HepG2 (cell line): ENCODE measurements around the gene CNTN5. TPM values are rescaled to one million over a fixed set of nuclear protein-coding genes. Genes with fewer than 3 reads are reported as not detected.
A peak's percentile ranks its signal among the peaks of the same experiment; 100 is the strongest.

Source experiments
- ATAC-seq: fragments of 200-7000 bp; cut with Tn5 transposase; 3 replicates; pipeline ENCODE4 v1.9.1; 2020; ENCODE audit warnings: mild to moderate bottlenecking, moderate library complexity
- BruUV-seq: library from RNA; stranded (reverse); fragments of 400-500 nt; replicated peaks from 2 replicates; lab custom pipeline; 2021; lab: Mats Ljungman, UMichigan
- CTCF ChIA-PET: fragments of 300-600 bp; formaldehyde crosslinking; extraction: SDS; loops from one replicate; lab custom pipeline; 2021; ENCODE audit warnings: low total read pairs, inconsistent platforms, low intra/inter-chr PET ratio; lab: Yijun Ruan, JAX
- POLR2A ChIA-PET: fragments of 350-600 bp; sonication (Branson Sonifier 250); formaldehyde crosslinking; loops from one replicate; lab custom pipeline; 2020; ENCODE audit warnings: antibody characterized with exemption, inconsistent platforms; lab: Yijun Ruan, JAX
- DNase-seq: peaks from one replicate; pipeline ENCODE4 v3.0.0-alpha.2; 2015; ENCODE audit warnings: low spot score
- FAIRE-seq: peaks from 3 replicates; lab custom pipeline; 2011; peaks lifted over from hg19 to GRCh38; lab: Jason Lieb, UNC
- H2AFZ ChIP-seq: one replicate; pipeline ENCODE4 v1.6.1; 2011; ENCODE audit warnings: low read length, inconsistent platforms
- H3K27ac ChIP-seq: fragments of 300-600 bp; 3 replicates; pipeline ENCODE4 v1.8.0; 2011; ENCODE audit warnings: mixed run types, mild to moderate bottlenecking, mixed read lengths, low read length, inconsistent platforms; ENCODE audit not compliant: insufficient read depth; ENCODE audit errors: extremely low read length
- H3K27me3 ChIP-seq, 2 experiments: fragments of 200-600 bp in 1 of 2; 2 replicates in 1 of 2; 3 replicates in 1 of 2; pipeline versions ENCODE4 v1.6.0 to v1.8.0; 2011; ENCODE audit warnings: low read length in 2 of 2, mild to moderate bottlenecking in 2 of 2, moderate library complexity in 2 of 2, inconsistent platforms in 1 of 2; ENCODE audit not compliant: insufficient read depth in 2 of 2, control insufficient read depth in 1 of 2
- H3K36me3 ChIP-seq, 2 experiments: fragments of 200-600 bp in 1 of 2; replicated peaks in 1 of 2; 2 replicates in 1 of 2; 3 replicates in 1 of 2; pipeline versions ENCODE4 v1.5.1 to v1.8.0; 2011; ENCODE audit warnings: low read length in 2 of 2, inconsistent platforms in 1 of 2; ENCODE audit not compliant: insufficient read depth in 2 of 2, control insufficient read depth in 1 of 2
- H3K4me1 ChIP-seq: 2 replicates; pipeline ENCODE4 v1.5.1; 2012; ENCODE audit warnings: low read length, inconsistent platforms; ENCODE audit not compliant: insufficient read depth
- H3K4me2 ChIP-seq: 2 replicates; pipeline ENCODE4 v1.6.0; 2011; ENCODE audit warnings: low read depth, low read length, inconsistent platforms
- H3K4me3 ChIP-seq, 3 experiments: fragments of 200-600 bp in 1 of 3; sonication (generic), shearing (Covaris generic) in 1 of 3; replicated peaks in 1 of 3; 2 replicates each; pipeline ENCODE4 v1.5.1; 2011 to 2016; ENCODE audit warnings: low read length in 3 of 3, inconsistent platforms in 2 of 3, low read depth in 2 of 3, mild to moderate bottlenecking in 2 of 3, control low read depth in 1 of 3, mixed read lengths in 1 of 3; ENCODE audit not compliant: insufficient read depth in 1 of 3
- H3K79me2 ChIP-seq: one replicate; pipeline ENCODE4 v1.6.1; 2011; ENCODE audit warnings: low read length, inconsistent platforms; ENCODE audit not compliant: insufficient read depth
- H3K9ac ChIP-seq: 2 replicates; pipeline ENCODE4 v1.6.0; 2011; ENCODE audit warnings: mild to moderate bottlenecking, low read depth, low read length, inconsistent platforms; ENCODE audit not compliant: insufficient read depth
- H3K9me3 ChIP-seq: 2 replicates; pipeline ENCODE4 v1.5.1; 2012; ENCODE audit warnings: mild to moderate bottlenecking, low read length
- H4K20me1 ChIP-seq: 2 replicates; pipeline ENCODE4 v1.6.0; 2011; ENCODE audit warnings: inconsistent platforms, mild to moderate bottlenecking, low read length, moderate library complexity; ENCODE audit not compliant: insufficient read depth
- CREM ChIP-seq, 2 experiments: sonication (generic) in 1 of 2; formaldehyde crosslinking in 1 of 2; IDR thresholded peaks; 2 replicates each; pipeline versions ENCODE4 v1.4.0 to v1.6.1; 2016 to 2020; ENCODE audit warnings: antibody characterized with exemption in 1 of 2, mild to moderate bottlenecking in 1 of 2, missing genetic modification reagents in 1 of 2
- GZF1 ChIP-seq: sonication (generic); formaldehyde crosslinking; IDR thresholded peaks from 2 replicates; pipeline ENCODE4 v1.5.1; 2020; ENCODE audit warnings: mild to moderate bottlenecking, missing genetic modification reagents
- KDM4B ChIP-seq: sonication (generic); formaldehyde crosslinking; IDR thresholded peaks from 2 replicates; pipeline ENCODE4 v1.4.0; 2020; ENCODE audit warnings: missing genetic modification reagents
- MAFF ChIP-seq: IDR thresholded peaks from 2 replicates; pipeline ENCODE4 v1.6.1; 2011; ENCODE audit warnings: low read depth, low read length, improper control_type of control experiment
- MAFK ChIP-seq, 2 experiments: IDR thresholded peaks in 1 of 2; conservative IDR thresholded peaks in 1 of 2; 2 replicates each; pipeline ENCODE4 v1.6.1; 2011; ENCODE audit warnings: improper control_type of control experiment in 2 of 2, low read length in 2 of 2
- PHF8 ChIP-seq: sonication (generic); formaldehyde crosslinking; IDR thresholded peaks from 2 replicates; pipeline ENCODE4 v1.5.0; 2020; ENCODE audit warnings: missing genetic modification reagents
- ZBTB38 ChIP-seq: sonication (generic); formaldehyde crosslinking; IDR thresholded peaks from 2 replicates; pipeline ENCODE4 v1.5.1; 2020; ENCODE audit warnings: mild to moderate bottlenecking, missing genetic modification reagents
- ZMYM4 ChIP-seq: sonication (generic); formaldehyde crosslinking; IDR thresholded peaks from 2 replicates; pipeline ENCODE4 v1.8.1; 2023; ENCODE audit warnings: mild to moderate bottlenecking, missing genetic modification reagents
- ZNF143 ChIP-seq: sonication (generic); formaldehyde crosslinking; IDR thresholded peaks from 2 replicates; pipeline ENCODE4 v1.4.0; 2020; ENCODE audit warnings: missing genetic modification reagents
- ZNF558 ChIP-seq: sonication (generic); formaldehyde crosslinking; IDR thresholded peaks from 2 replicates; pipeline ENCODE4 v1.9.0; 2022; ENCODE audit warnings: mild to moderate bottlenecking, missing genetic modification reagents, borderline replicate concordance
- ZNF703 ChIP-seq: sonication (generic); formaldehyde crosslinking; IDR thresholded peaks from 2 replicates; pipeline ENCODE4 v1.5.1; 2020; ENCODE audit warnings: missing genetic modification reagents, mild to moderate bottlenecking, moderate library complexity, borderline replicate concordance
- ZSCAN22 ChIP-seq: sonication (generic); formaldehyde crosslinking; IDR thresholded peaks from 2 replicates; pipeline ENCODE4 v1.4.0; 2020; ENCODE audit warnings: mild to moderate bottlenecking, missing genetic modification reagents
- in situ Hi-C: cut with HindIII; loops from 2 replicates; pipeline ENCODE4 v1.10.0; 2017; ENCODE audit warnings: low pct_unique_long_range_greater_than_20kb; ENCODE audit not compliant: extremely low pct_ligation_motif_present
- intact Hi-C: fragments of 100-400 bp; cut with micrococcal nuclease; formaldehyde crosslinking; loops from one replicate; pipeline ENCODE4 v1.10.0; 2022; ENCODE audit not compliant: unreplicated experiment
- polyA plus RNA-seq, 8 experiments: library from polyadenylated mRNA; depleted of rRNA in 3 of 8; stranded (reverse) in 7 of 8; unstranded in 1 of 8; fragments of >200 nt; fragmentation: Illumina TruSeq in 4 of 8; extraction: Trizol in 4 of 8; gene quantifications; 2 replicates each; pipeline versions ENCODE4 v1.2.1 to v1.2.3, GENCODE V29; 2011 to 2016; ENCODE audit warnings: low read depth in 4 of 8, missing spikeins in 1 of 8, mixed read lengths in 1 of 8; ENCODE audit not compliant: insufficient read depth in 1 of 8
- total RNA-seq, 5 experiments: library from RNA; depleted of rRNA; stranded (reverse); fragments of >200 nt; fragmentation: Illumina TruSeq; extraction: Trizol; gene quantifications; 2 replicates each; pipeline ENCODE4 v1.2.3, GENCODE V29; 2016; ENCODE audit warnings: low read depth in 1 of 5
- TF ChIP-seq, protein P1 (sequence below): sonication (generic); formaldehyde crosslinking; IDR thresholded peaks from 2 replicates; pipeline ENCODE4 v1.8.0; 2022; ENCODE audit warnings: missing genetic modification reagents, mild to moderate bottlenecking, moderate library complexity, borderline replicate concordance
- TF ChIP-seq, protein P2 (sequence below): sonication (generic); formaldehyde crosslinking; IDR thresholded peaks from 2 replicates; pipeline ENCODE4 v1.4.0; 2020; ENCODE audit warnings: mild to moderate bottlenecking, low read depth, missing genetic modification reagents
- TF ChIP-seq, protein P3 (sequence below): IDR thresholded peaks from 2 replicates; pipeline ENCODE4 v1.6.1; 2016; ENCODE audit warnings: mild to moderate bottlenecking

Gene CNTN5
- total and polyA plus RNA-seq, 2 of the 13 experiments (the other 11 are each of a cell fraction or from before 2014, with no cell fraction given): not detected

DNA sequence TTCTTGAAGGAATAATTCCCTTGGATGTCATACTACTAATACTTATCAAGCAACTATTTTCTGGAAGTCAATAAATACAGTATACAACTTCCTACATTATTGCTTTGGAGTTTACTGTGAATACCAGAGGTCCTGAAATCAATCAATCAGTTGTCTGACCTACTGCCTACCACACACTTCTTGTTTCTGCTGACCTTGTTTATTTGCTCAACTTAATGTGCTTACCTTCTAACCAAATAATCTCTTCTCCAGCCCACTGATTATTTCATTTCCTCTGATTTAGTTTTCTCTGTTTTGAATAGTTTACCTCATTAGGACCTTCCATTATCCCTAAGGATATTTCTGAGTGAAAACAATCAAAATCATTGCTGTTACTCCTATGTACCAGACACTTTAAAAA lies 1142.7 kb downstream of the CNTN5 start:
- Histone ChIP-seq H3K27me3 (no peaks in the 10 kb centered on the region), H4K20me1 (no peaks in the 10 kb centered on the region), H3K4me3 (no peak overlapping the region), H3K9ac (no peak overlapping the region), H3K79me2 (no peaks in the 10 kb centered on the region), H2AFZ (no peak overlapping the region), H3K27ac (no peak overlapping the region), H3K4me2 (no peak overlapping the region), H3K36me3 (no peaks in the 10 kb centered on the region), H3K4me1 (no peaks in the 10 kb centered on the region), H3K9me3 (no peaks in the 10 kb centered on the region)
- in situ Hi-C loops: no loop called here
- intact Hi-C loops: no loop called here
- CTCF ChIA-PET: no interaction called here
- DNase-seq (no peak), FAIRE-seq (no peak), ATAC-seq (no peak)
- no TSS peak for BruUV-seq
- TF ChIP-seq CREM (IDR thresholded peaks at IDR 0.05): no peak
- TF ChIP-seq CREM (CRISPR knock-in tag; IDR thresholded peaks at IDR 0.05): no peak
- TF ChIP-seq KDM4B (CRISPR knock-in tag): no peak
- TF ChIP-seq, protein P1, sequence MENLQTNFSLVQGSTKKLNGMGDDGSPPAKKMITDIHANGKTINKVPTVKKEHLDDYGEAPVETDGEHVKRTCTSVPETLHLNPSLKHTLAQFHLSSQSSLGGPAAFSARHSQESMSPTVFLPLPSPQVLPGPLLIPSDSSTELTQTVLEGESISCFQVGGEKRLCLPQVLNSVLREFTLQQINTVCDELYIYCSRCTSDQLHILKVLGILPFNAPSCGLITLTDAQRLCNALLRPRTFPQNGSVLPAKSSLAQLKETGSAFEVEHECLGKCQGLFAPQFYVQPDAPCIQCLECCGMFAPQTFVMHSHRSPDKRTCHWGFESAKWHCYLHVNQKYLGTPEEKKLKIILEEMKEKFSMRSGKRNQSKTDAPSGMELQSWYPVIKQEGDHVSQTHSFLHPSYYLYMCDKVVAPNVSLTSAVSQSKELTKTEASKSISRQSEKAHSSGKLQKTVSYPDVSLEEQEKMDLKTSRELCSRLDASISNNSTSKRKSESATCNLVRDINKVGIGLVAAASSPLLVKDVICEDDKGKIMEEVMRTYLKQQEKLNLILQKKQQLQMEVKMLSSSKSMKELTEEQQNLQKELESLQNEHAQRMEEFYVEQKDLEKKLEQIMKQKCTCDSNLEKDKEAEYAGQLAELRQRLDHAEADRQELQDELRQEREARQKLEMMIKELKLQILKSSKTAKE: no peak
- no peak for TF ChIP-seq ZBTB38 (CRISPR knock-in tag)
- TF ChIP-seq, protein P2, sequence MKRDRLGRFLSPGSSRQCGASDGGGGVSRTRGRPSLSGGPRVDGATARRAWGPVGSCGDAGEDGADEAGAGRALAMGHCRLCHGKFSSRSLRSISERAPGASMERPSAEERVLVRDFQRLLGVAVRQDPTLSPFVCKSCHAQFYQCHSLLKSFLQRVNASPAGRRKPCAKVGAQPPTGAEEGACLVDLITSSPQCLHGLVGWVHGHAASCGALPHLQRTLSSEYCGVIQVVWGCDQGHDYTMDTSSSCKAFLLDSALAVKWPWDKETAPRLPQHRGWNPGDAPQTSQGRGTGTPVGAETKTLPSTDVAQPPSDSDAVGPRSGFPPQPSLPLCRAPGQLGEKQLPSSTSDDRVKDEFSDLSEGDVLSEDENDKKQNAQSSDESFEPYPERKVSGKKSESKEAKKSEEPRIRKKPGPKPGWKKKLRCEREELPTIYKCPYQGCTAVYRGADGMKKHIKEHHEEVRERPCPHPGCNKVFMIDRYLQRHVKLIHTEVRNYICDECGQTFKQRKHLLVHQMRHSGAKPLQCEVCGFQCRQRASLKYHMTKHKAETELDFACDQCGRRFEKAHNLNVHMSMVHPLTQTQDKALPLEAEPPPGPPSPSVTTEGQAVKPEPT (CRISPR knock-in tag): no peak
- no peak for TF ChIP-seq ZMYM4 (CRISPR knock-in tag)
- TF ChIP-seq MAFK (conservative IDR thresholded peaks at IDR 0.05 in 1 of 2, IDR thresholded peaks at IDR 0.05 in 1 of 2; ENCODE audit: low read length in 2 of 2): peak; percentile 26 to 73; a peak in 3 of 4 replicates
- no peak for TF ChIP-seq ZSCAN22
- TF ChIP-seq ZNF558: no peak
- TF ChIP-seq ZNF143 (CRISPR knock-in tag): no peak
- TF ChIP-seq MAFF: peak; percentile 34; the same call in 1 of the 2 replicates
- no peak for TF ChIP-seq PHF8
- TF ChIP-seq, protein P3, sequence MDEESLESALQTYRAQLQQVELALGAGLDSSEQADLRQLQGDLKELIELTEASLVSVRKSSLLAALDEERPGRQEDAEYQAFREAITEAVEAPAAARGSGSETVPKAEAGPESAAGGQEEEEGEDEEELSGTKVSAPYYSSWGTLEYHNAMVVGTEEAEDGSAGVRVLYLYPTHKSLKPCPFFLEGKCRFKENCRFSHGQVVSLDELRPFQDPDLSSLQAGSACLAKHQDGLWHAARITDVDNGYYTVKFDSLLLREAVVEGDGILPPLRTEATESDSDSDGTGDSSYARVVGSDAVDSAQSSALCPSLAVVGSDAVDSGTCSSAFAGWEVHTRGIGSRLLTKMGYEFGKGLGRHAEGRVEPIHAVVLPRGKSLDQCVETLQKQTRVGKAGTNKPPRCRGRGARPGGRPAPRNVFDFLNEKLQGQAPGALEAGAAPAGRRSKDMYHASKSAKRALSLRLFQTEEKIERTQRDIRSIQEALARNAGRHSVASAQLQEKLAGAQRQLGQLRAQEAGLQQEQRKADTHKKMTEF (CRISPR knock-in tag): no peak
- TF ChIP-seq GZF1 (CRISPR knock-in tag): no peak
- no peak for TF ChIP-seq ZNF703 (CRISPR knock-in tag)
- POLR2A ChIA-PET: no interaction called here
